ENCODE measurements around the gene TMEM117.
A peak's percentile ranks its signal among the peaks of the same experiment; 100 is the strongest.

The TMEM117 gene

GRCh38 chr12:43887397-43887796 lies 51.5 kb downstream of the TMEM117 start:
- no peak for DNase-seq (ENCODE audit: low read depth)
- no peak for TF ChIP-seq CTCF (conservative IDR thresholded peaks at IDR 0.05; ENCODE audit: low read depth, low read length)

GRCh38 chr12:43891856-43892574 lies 56.1 kb downstream of the TMEM117 start:
- H3K4me3 ChIP-seq (ENCODE audit: low read depth, low read length) = no peak overlapping the region
- no peak for DNase-seq (ENCODE audit: low read depth)
- TF ChIP-seq CTCF (conservative IDR thresholded peaks at IDR 0.05; ENCODE audit: low read depth, low read length) = no peak

More at GRCh38 chr12:43887397-43887796, 51.5 kb downstream of the TMEM117 start:
- H3K4me3 ChIP-seq (ENCODE audit: low read depth, low read length) = no peak overlapping the region

DNA sequence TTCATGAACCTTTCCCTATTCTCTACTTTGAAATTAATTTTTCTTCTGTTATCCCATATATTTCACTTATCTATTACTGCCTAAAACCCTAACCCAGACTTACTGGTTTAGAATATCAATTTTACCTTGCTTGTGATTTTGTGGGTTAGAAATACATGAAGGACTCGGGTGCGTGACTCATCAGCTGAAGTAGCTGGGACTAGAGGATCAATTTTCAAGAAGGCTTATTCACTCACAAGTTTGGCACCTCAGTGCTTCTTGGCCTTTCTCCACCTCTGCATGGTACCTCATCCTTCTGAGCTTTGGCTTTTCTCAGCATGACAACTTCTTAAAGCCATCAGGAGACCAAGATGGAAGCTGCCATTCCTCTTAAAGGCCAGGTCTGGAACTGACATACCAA lies 57.8 kb downstream of the TMEM117 start:
- no peak for TF ChIP-seq CTCF (conservative IDR thresholded peaks at IDR 0.05; ENCODE audit: low read depth, low read length)
- DNase-seq (ENCODE audit: low read depth) = peak; percentile 41
- H3K4me3 ChIP-seq (ENCODE audit: low read depth, low read length) = no peak overlapping the region

DNA sequence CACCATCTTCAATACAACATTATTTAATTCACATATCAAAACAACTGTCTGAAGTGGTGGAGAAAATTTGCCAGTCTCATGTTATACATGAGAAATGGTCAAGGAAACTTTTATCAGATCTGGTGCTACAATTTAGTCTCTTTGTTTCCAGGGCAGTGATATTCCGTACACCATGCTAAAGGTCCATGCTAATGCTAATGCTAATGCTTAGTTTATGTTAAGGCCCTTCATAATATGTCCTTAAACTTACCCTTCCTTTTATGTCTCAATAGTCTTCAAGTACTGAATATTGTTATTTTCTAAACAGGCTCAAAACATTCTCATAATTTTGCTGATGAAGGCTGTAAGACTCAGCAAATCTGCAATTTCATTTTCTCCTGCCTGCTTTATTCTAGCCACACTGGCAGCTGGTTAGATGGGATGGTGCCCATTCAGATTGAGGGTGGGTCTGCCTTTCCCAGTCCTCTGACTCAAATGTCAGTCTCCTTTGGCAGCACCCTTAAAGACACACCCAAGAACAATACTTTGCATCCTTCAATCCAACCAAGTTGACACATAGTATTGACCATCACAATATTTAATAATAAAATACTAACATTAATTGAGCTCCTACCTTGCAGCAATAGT lies 59.8 kb downstream of the TMEM117 start:
- no peak for TF ChIP-seq CTCF (conservative IDR thresholded peaks at IDR 0.05; ENCODE audit: low read depth, low read length)
- no peak overlapping the region for H3K4me3 ChIP-seq (ENCODE audit: low read depth, low read length)
- no peak for DNase-seq (ENCODE audit: low read depth)

DNA sequence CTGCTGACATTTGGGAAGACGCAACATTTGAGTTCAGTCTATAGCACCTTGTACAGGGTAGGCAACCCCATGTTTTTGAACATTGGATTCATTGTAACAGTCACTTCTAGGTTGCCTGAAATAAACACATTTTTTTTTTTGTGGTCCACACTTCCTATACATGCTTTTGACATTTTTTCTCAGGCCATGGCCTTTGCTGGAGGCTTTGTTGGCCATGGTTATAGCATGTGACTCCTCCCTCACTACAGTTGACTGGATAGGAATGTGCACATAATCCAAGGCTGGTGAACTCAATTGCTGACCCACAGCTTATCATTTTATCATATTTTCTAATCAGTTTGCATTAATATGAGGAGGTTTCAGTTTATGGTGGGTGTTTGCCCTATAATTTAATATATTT lies 60.6 kb downstream of the TMEM117 start:
- no peak for TF ChIP-seq CTCF (conservative IDR thresholded peaks at IDR 0.05; ENCODE audit: low read depth, low read length)
- no peak overlapping the region for H3K4me3 ChIP-seq (ENCODE audit: low read depth, low read length)
- no peak for DNase-seq (ENCODE audit: low read depth)

GRCh38 chr12:43898474-43898873 lies 62.6 kb downstream of the TMEM117 start:
- no peak for DNase-seq (ENCODE audit: low read depth)
- H3K4me3 ChIP-seq (ENCODE audit: low read depth, low read length) = no peak overlapping the region
- TF ChIP-seq CTCF (conservative IDR thresholded peaks at IDR 0.05; ENCODE audit: low read depth, low read length) = no peak

DNA sequence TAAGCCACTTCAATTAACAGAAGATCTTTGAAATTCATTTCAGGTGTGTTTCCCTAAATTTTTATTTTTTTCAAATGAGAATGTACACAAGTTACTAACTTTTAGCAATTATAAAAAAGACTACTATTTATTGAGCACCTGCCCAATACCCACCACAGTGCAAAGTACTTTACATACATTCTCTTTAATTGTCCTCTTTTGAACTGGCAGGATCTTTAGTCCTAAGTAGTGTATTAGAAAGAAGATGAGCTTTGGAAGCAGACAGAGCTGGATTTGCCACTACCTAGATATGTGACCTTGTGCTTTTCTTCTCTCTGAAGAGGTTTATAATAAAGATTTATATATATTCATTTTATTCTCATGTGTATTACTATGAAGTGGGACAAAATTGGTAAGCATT lies 63.7 kb downstream of the TMEM117 start:
- no peak for TF ChIP-seq CTCF (conservative IDR thresholded peaks at IDR 0.05; ENCODE audit: low read depth, low read length)
- DNase-seq (ENCODE audit: low read depth) = no peak
- H3K4me3 ChIP-seq (ENCODE audit: low read depth, low read length) = no peak overlapping the region
